B cell (primary cell): Measurements from ENCODE around the gene PRR7. TPM values are rescaled to one million over a fixed set of nuclear protein-coding genes. Genes with fewer than 3 reads are reported as not detected.

Experiments
- ATAC-seq: fragments of 200-7000 bp; cut with Tn5 transposase; one replicate; pipeline ENCODE4 v1.10.0; 2021; ENCODE audit warnings: low read depth, mild to moderate bottlenecking, moderate number of reproducible peaks, moderate library complexity
- CTCF ChIA-PET: fragments of 350-600 bp; sonication (Branson Sonifier 250); formaldehyde crosslinking; loops from one replicate; lab custom pipeline; 2021; ENCODE audit warnings: antibody characterized with exemption, inconsistent platforms; lab: Charles Lee
- POLR2A ChIA-PET: fragments of 350-600 bp; sonication (Branson Sonifier 250); formaldehyde crosslinking; loops from one replicate; lab custom pipeline; 2021; ENCODE audit warnings: antibody characterized with exemption; lab: Charles Lee
- DNase-seq: peaks from one replicate; pipeline ENCODE4 v3.0.0; 2013
- H2AFZ ChIP-seq: 2 replicates; pipeline ENCODE4 v1.6.1; 2012; ENCODE audit warnings: mild to moderate bottlenecking, low read depth, low read length; ENCODE audit not compliant: insufficient read depth, poor library complexity, severe bottlenecking
- H3K27ac ChIP-seq, 2 donors: 1 replicate in 1 of 2; 2 replicates in 1 of 2; pipeline ENCODE4 v1.5.1; 2012 to 2013; ENCODE audit warnings: low read length in 2 of 2, mild to moderate bottlenecking in 2 of 2, moderate library complexity in 1 of 2
- H3K27me3 ChIP-seq, 4 experiments: fragments of 200-600 bp in 1 of 4; sonication (generic) in 1 of 4; replicated peaks in 1 of 4; 1 replicate in 2 of 4; 2 replicates in 2 of 4; pipeline versions ENCODE4 v1.6.1 to v1.7.0; 2013 to 2016; ENCODE audit warnings: low read length in 3 of 4, mild to moderate bottlenecking in 2 of 4, mixed read lengths in 1 of 4, moderate library complexity in 1 of 4; ENCODE audit not compliant: insufficient read depth in 4 of 4, control insufficient read depth in 3 of 4; ENCODE audit errors: control extremely low read depth in 1 of 4
- H3K36me3 ChIP-seq, 2 experiments: replicated peaks in 1 of 2; 1 replicate in 1 of 2; 2 replicates in 1 of 2; pipeline versions ENCODE4 v1.6.1 to v1.7.1; 2013; ENCODE audit warnings: low read length in 1 of 2; ENCODE audit not compliant: insufficient read depth in 2 of 2, control insufficient read depth in 1 of 2; ENCODE audit errors: control extremely low read depth in 1 of 2, extremely low read depth in 1 of 2
- H3K4me1 ChIP-seq, 2 donors: fragments of 200-600 bp in 1 of 2; sonication (generic) in 1 of 2; 1 replicate in 1 of 2; 2 replicates in 1 of 2; pipeline versions ENCODE4 v1.5.1 to v1.6.1; 2013 to 2017; ENCODE audit warnings: low read length in 2 of 2; ENCODE audit not compliant: control insufficient read depth in 2 of 2, insufficient read depth in 2 of 2
- H3K4me2 ChIP-seq: replicated peaks from 2 replicates; pipeline ENCODE3; 2012; ENCODE audit warnings: mild to moderate bottlenecking, low read depth, low read length; ENCODE audit not compliant: poor library complexity, severe bottlenecking
- H3K4me3 ChIP-seq, 5 experiments: fragments of 200-600 bp in 1 of 5; sonication (generic) in 1 of 5; 1 replicate in 3 of 5; 2 replicates in 2 of 5; pipeline versions ENCODE4 v1.5.1 to v1.7.0; 2011 to 2016; ENCODE audit warnings: low read length in 4 of 5, mild to moderate bottlenecking in 4 of 5, low read depth in 2 of 5, control low read depth in 1 of 5, moderate library complexity in 1 of 5; ENCODE audit not compliant: insufficient read depth in 1 of 5; ENCODE audit errors: control extremely low read depth in 1 of 5, extremely low read depth in 1 of 5
- H3K79me2 ChIP-seq: fragments of 200-600 bp; sonication (generic); one replicate; pipeline ENCODE4 v1.6.0; 2016; ENCODE audit warnings: low read length; ENCODE audit not compliant: control insufficient read depth, insufficient read depth
- H3K9ac ChIP-seq: fragments of 200-600 bp; sonication (generic); 2 replicates; pipeline ENCODE4 v1.6.1; 2017; ENCODE audit warnings: mild to moderate bottlenecking, low read length, moderate library complexity
- H3K9me3 ChIP-seq, 3 donors: one replicate each; pipeline versions ENCODE4 v1.6.1 to v1.7.1; 2013; ENCODE audit warnings: low read length in 2 of 3; ENCODE audit not compliant: control insufficient read depth in 2 of 3, insufficient read depth in 1 of 3; ENCODE audit errors: control extremely low read depth in 1 of 3
- H4K20me1 ChIP-seq: 2 replicates; pipeline ENCODE4 v1.6.0; 2012; ENCODE audit warnings: mild to moderate bottlenecking, low read length; ENCODE audit not compliant: insufficient read depth, control insufficient read depth, poor library complexity, severe bottlenecking
- H3K27ac Mint-ChIP-seq: one replicate; pipeline ENCODE4 v1.8.0; 2021; ENCODE audit warnings: mixed read lengths
- H3K27me3 Mint-ChIP-seq: one replicate; pipeline ENCODE4 v1.8.0; 2021; ENCODE audit warnings: mixed read lengths
- H3K4me1 Mint-ChIP-seq: one replicate; pipeline ENCODE4 v1.8.0; 2021; ENCODE audit warnings: mixed read lengths
- H3K4me3 Mint-ChIP-seq: one replicate; pipeline ENCODE4 v1.8.0; 2021; ENCODE audit warnings: mixed read lengths
- H3K9me3 Mint-ChIP-seq: one replicate; pipeline ENCODE4 v1.8.0; 2022; ENCODE audit warnings: mixed read lengths; ENCODE audit not compliant: insufficient read depth
- EZH2 ChIP-seq: IDR thresholded peaks from 2 replicates; pipeline ENCODE4 v1.6.1; 2012; ENCODE audit warnings: borderline replicate concordance, low read depth, mild to moderate bottlenecking, moderate library complexity, low read length; ENCODE audit not compliant: insufficient read depth, poor library complexity, severe bottlenecking
- WGBS: methylation state at CpG from one replicate; pipeline ENCODE4 v1.1.5; 2013; ENCODE audit warnings: missing lambda C conversion rate; ENCODE audit not compliant: insufficient coverage; 5-methylcytosine and 5-hydroxymethylcytosine counted together
- intact Hi-C: fragments of 100-400 bp; cut with micrococcal nuclease; formaldehyde crosslinking; loops from one replicate; pipeline ENCODE4 v1.10.0; 2022
- polyA plus RNA-seq: library from polyadenylated mRNA; depleted of rRNA; stranded (reverse); fragments of >200 nt; gene quantifications from 2 replicates; pipeline ENCODE4 v1.2.3, GENCODE V29; 2012
- total RNA-seq, 2 donors: library from RNA; stranded (reverse); fragments of 120-200 nt in 1 of 2; gene quantifications; 1 replicate in 1 of 2; 2 replicates in 1 of 2; pipeline versions ENCODE4 v1.2.3 to v1.2.4, GENCODE V29; 2013 to 2022
- TF ChIP-seq, protein P1 (sequence below): fragments of 200-600 bp; IDR thresholded peaks from one replicate; pipeline ENCODE4 v1.8.0; 2022; ENCODE audit warnings: antibody characterized with exemption, mild to moderate bottlenecking

The PRR7 gene
- total and polyA plus RNA-seq, 2 donors (not counting 1 experiment from before 2014, with no cell fraction given), result 4.8 to 84.4 TPM

GRCh38 chr5:177503351-177504085 lies 56.9 kb downstream of the PRR7 start:
- peaks cover 16% of the 10 kb centered on the region for H3K79me2 ChIP-seq
- 90% methylated on average over 24 of the region's 24 CpGs for WGBS
- ChIA-PET POLR2A (interaction anchor here (0.5 kb wide), 1 partner anchor 46 kb away, joined by 3 read pairs; no protein-coding TSS in a partner anchor), CTCF (interaction anchor here (0.6 to 5.3 kb wide), 4 partner anchors 49 to 557 kb away, joined by 3 to 51 read pairs (median 18); no protein-coding TSS in a partner anchor)
- peaks cover 45 to 55% of the 10 kb centered on the region in 2 donors for H3K4me1 ChIP-seq
- no peak for ATAC-seq
- intact Hi-C loops, result no loop called here
- H3K9ac ChIP-seq, result no peak overlapping the region
- TF ChIP-seq, protein P1, sequence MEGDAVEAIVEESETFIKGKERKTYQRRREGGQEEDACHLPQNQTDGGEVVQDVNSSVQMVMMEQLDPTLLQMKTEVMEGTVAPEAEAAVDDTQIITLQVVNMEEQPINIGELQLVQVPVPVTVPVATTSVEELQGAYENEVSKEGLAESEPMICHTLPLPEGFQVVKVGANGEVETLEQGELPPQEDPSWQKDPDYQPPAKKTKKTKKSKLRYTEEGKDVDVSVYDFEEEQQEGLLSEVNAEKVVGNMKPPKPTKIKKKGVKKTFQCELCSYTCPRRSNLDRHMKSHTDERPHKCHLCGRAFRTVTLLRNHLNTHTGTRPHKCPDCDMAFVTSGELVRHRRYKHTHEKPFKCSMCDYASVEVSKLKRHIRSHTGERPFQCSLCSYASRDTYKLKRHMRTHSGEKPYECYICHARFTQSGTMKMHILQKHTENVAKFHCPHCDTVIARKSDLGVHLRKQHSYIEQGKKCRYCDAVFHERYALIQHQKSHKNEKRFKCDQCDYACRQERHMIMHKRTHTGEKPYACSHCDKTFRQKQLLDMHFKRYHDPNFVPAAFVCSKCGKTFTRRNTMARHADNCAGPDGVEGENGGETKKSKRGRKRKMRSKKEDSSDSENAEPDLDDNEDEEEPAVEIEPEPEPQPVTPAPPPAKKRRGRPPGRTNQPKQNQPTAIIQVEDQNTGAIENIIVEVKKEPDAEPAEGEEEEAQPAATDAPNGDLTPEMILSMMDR, result no peak
- TF ChIP-seq EZH2, result no peak
- no peak overlapping the region for H3K27ac ChIP-seq
- peaks cover 0 to 4% (median 1%) of the 10 kb centered on the region in 4 experiments for H3K27me3 ChIP-seq
- Mint-ChIP-seq H3K4me1 (peaks cover 59% of the 10 kb centered on the region), H3K4me3 (no peak overlapping the region), H3K9me3 (no peaks in the 10 kb centered on the region), H3K27me3 (peaks cover under 1% of the 10 kb centered on the region), H3K27ac (no peak overlapping the region)
- no peak overlapping the region for H3K4me2 ChIP-seq
- H3K36me3 ChIP-seq, result peaks cover 0 to 39% of the 10 kb centered on the region in 2 experiments
- H2AFZ ChIP-seq, result no peak overlapping the region
- H4K20me1 ChIP-seq, result peaks cover 48% of the 10 kb centered on the region
- no peak overlapping the region for H3K4me3 ChIP-seq
- H3K9me3 ChIP-seq, result peaks cover 0 to 2% (median 0%) of the 10 kb centered on the region in 3 donors
- peak; percentile 35 for DNase-seq
